Omental fat pad (tissue), 4 donors: ENCODE measurements around the gene GJA10. TPM values are rescaled to one million over a fixed set of nuclear protein-coding genes. Genes with fewer than 3 reads are reported as not detected.
"Not testable (repeated sequence)": the region's sequence is repeated elsewhere in the genome, so short reads cannot be mapped to it uniquely, and the experiment has no call there.

ENCODE experiments used
- ATAC-seq: fragments of 150-250 bp; one replicate; pipeline ENCODE4 v1.9.1; 2016; ENCODE audit warnings: mild to moderate bottlenecking, moderate library complexity; ENCODE audit not compliant: low FRiP score
- DNase-seq: peaks from one replicate; pipeline ENCODE4 v3.0.0-alpha.2; 2019; ENCODE audit warnings: low spot score
- CTCF ChIP-seq, 3 donors: fragments of 450-650 bp; IDR thresholded peaks; one replicate each; pipeline ENCODE4 v1.5.1; 2016 to 2017; ENCODE audit warnings: antibody characterized with exemption in 3 of 3, mild to moderate bottlenecking in 3 of 3, moderate library complexity in 2 of 3
- total RNA-seq, 4 donors: library from RNA; depleted of rRNA; stranded (reverse); fragments of >200 nt; gene quantifications; one replicate each; pipeline ENCODE4 v1.1.0, GENCODE V29; 2016

The GJA10 gene
- not detected for total RNA-seq

GRCh38 chr6:89894169-89894568, at the start of gene GJA10:
Gene GJA10, plus strand, starts transcription at chr6:89894469. Its CDS starts 0 bp downstream, at chr6:89894469.
- DNase-seq: no peak
- ATAC-seq: no peak
- no peak for TF ChIP-seq CTCF (IDR thresholded peaks at IDR 0.05)

GRCh38 chr6:89847513-89847912, 46.8 kb upstream of the GJA10 start:
- ATAC-seq, DNase-seq: not testable (repeated sequence)

- no peak for TF ChIP-seq CTCF (IDR thresholded peaks at IDR 0.05)
- no peak for DNase-seq
- no peak for ATAC-seq
These were observed 41.2 kb upstream of the GJA10 start for GRCh38 chr6:89853068-89853467.

GRCh38 chr6:89858041-89858440, 36.2 kb upstream of the GJA10 start:
- no peak for ATAC-seq
- no peak for DNase-seq

GRCh38 chr6:89859744-89860143, 34.5 kb upstream of the GJA10 start:
- no peak for TF ChIP-seq CTCF (IDR thresholded peaks at IDR 0.05)
- DNase-seq (no peak), ATAC-seq (no peak)

More at GRCh38 chr6:89858041-89858440, 36.2 kb upstream of the GJA10 start:
- no peak for TF ChIP-seq CTCF (IDR thresholded peaks at IDR 0.05)

GRCh38 chr6:89862273-89862672, 32.0 kb upstream of the GJA10 start:
- no peak for TF ChIP-seq CTCF (IDR thresholded peaks at IDR 0.05)
- ATAC-seq (no peak), DNase-seq (no peak)

GRCh38 chr6:89862698-89863097, 31.6 kb upstream of the GJA10 start:
- no peak for TF ChIP-seq CTCF (IDR thresholded peaks at IDR 0.05)
- no peak for DNase-seq
- no peak for ATAC-seq
